ENCODE measurements around the gene ACTBL2. TPM values are rescaled to one million over a fixed set of nuclear protein-coding genes. Genes with fewer than 3 reads are reported as not detected.

ACTBL2 gene
- total and polyA plus RNA-seq, 5 donors from 2014 or later, result not detected

DNA sequence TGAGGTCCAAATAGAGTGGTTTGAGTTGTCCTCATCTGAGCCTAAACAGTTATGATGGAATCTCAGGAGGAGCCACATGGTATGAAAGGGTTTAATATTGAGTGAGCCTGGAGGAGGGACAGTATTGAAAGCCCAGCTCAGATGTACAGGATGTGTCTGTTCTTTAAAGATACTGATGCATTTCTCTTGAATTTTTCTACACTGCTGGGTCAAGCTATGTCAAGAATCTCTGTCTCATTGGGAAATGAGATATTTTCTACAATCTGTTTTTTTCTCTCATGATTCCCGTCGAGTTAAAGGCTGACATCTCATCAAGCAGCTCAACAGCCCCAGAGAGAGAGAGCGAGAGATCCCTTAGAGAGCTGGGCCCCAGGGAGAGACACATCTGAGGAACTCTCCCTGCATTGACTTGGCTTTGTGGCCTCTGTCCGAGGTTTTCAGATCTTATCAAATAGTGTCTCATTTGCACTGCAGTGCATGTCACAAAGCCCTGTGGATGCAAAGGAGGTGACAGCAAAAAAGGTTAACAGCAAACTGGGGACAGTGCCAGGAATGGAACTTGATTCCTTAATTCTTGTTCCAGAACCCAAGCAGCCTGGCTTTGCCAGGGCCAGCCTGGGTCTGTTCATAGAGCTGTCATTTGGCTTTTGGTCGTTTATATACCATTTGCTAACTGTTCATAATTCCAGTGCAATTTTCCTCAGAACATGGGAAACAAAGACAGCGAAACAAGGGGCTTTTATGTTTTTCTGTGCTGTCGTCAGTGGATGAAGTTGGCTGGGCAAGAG is 19.0 kb upstream of the ACTBL2 start:
- no peak overlapping the region for H3K4me3 ChIP-seq (ENCODE audit: low read depth, low read length)
- no peaks in the 10 kb centered on the region for H3K36me3 ChIP-seq (ENCODE audit: control insufficient read depth, insufficient read depth, low read length)
- H3K9me3 Mint-ChIP-seq, result peaks cover 0 to 2% (median 0%) of the 10 kb centered on the region in 7 donors
- peak overlapping the region in 2 of 3 donors; percentile 16 to 21 for H3K27ac Mint-ChIP-seq
- H3K27me3 Mint-ChIP-seq, result peaks cover 7% of the 10 kb centered on the region
- H3K9me3 ChIP-seq (ENCODE audit: control insufficient read depth in 2 of 2, low read length in 2 of 2), result no peaks in the 10 kb centered on the region
- no peak overlapping the region for H3K4me3 Mint-ChIP-seq
- H3K36me3 Mint-ChIP-seq, result no peaks in the 10 kb centered on the region
- peaks cover 2 to 21% (median 5%) of the 10 kb centered on the region in 4 donors for H3K4me1 Mint-ChIP-seq
- H3K4me1 ChIP-seq (ENCODE audit: control insufficient read depth, insufficient read depth, low read length, poor library complexity, severe bottlenecking), result peaks cover 8% of the 10 kb centered on the region
- no peak overlapping the region for H3K27ac ChIP-seq (ENCODE audit: insufficient read depth, low read length, poor library complexity, severe bottlenecking)
- no peak for ATAC-seq (ENCODE audit: low read depth in 2 of 2)
- peaks cover 6% of the 10 kb centered on the region for H3K27me3 ChIP-seq (ENCODE audit: control insufficient read depth, insufficient read depth, low read length)
- DNase-seq, result no peak

GRCh38 chr5:57499262-57500050 is 16.8 kb upstream of the ACTBL2 start:
- Mint-ChIP-seq H3K9me3 (no peaks in the 10 kb centered on the region), H3K4me3 (peak overlapping the region; percentile 59 to 93 (median 78)), H3K4me1 (peaks cover 13 to 37% (median 21%) of the 10 kb centered on the region in 4 donors), H3K27ac (peak overlapping the region; percentile 35 to 61 (median 51)), H3K36me3 (no peaks in the 10 kb centered on the region), H3K27me3 (no peaks in the 10 kb centered on the region)
- Histone ChIP-seq H3K36me3 (ENCODE audit: control insufficient read depth, insufficient read depth, low read length) (no peaks in the 10 kb centered on the region), H3K4me3 (ENCODE audit: low read depth, low read length) (peak overlapping the region; percentile 86), H3K27me3 (ENCODE audit: control insufficient read depth, insufficient read depth, low read length) (peaks cover 3% of the 10 kb centered on the region), H3K4me1 (ENCODE audit: control insufficient read depth, insufficient read depth, low read length, poor library complexity, severe bottlenecking) (peaks cover 25% of the 10 kb centered on the region), H3K9me3 (ENCODE audit: control insufficient read depth in 2 of 2, low read length in 2 of 2) (no peaks in the 10 kb centered on the region), H3K27ac (ENCODE audit: insufficient read depth, low read length, poor library complexity, severe bottlenecking) (peak overlapping the region; percentile 19)
- peak in 1 of 2 donors; percentile 54 for ATAC-seq (ENCODE audit: low read depth in 2 of 2)
- DNase-seq, result peak in 2 of 3 donors; percentile 23 to 65

DNA sequence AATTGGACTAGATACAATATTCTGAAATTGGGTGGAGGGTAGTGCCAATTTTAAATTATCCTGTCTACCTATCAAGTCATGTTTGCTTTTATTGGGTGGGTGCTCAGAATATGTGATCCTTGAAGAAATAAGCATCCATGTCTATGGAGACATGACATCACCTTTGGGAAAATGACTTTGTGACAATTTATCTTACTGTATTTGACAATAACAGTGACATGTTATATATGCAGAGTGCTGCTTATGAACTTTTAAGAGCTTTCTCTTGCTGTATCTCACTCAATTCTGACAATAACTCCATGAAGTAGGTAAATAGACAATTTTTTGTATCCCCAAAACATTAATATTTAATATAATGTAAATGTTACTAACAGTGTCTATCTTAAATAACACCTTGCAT is 15.1 kb upstream of the ACTBL2 start:
- Histone ChIP-seq H3K4me1 (ENCODE audit: control insufficient read depth, insufficient read depth, low read length, poor library complexity, severe bottlenecking) (peaks cover 27% of the 10 kb centered on the region), H3K9me3 (ENCODE audit: control insufficient read depth in 2 of 2, low read length in 2 of 2) (no peaks in the 10 kb centered on the region), H3K4me3 (ENCODE audit: low read depth, low read length) (no peak overlapping the region), H3K36me3 (ENCODE audit: control insufficient read depth, insufficient read depth, low read length) (no peaks in the 10 kb centered on the region), H3K27me3 (ENCODE audit: control insufficient read depth, insufficient read depth, low read length) (peaks cover 2% of the 10 kb centered on the region), H3K27ac (ENCODE audit: insufficient read depth, low read length, poor library complexity, severe bottlenecking) (no peak overlapping the region)
- DNase-seq (no peak), ATAC-seq (ENCODE audit: low read depth in 2 of 2) (no peak)
- no peaks in the 10 kb centered on the region for H3K36me3 Mint-ChIP-seq
- no peak overlapping the region for H3K4me3 Mint-ChIP-seq
- peaks cover 19 to 48% (median 26%) of the 10 kb centered on the region in 4 donors for H3K4me1 Mint-ChIP-seq
- H3K27ac Mint-ChIP-seq, result no peak overlapping the region
- H3K27me3 Mint-ChIP-seq, result no peaks in the 10 kb centered on the region
- no peaks in the 10 kb centered on the region for H3K9me3 Mint-ChIP-seq

DNA sequence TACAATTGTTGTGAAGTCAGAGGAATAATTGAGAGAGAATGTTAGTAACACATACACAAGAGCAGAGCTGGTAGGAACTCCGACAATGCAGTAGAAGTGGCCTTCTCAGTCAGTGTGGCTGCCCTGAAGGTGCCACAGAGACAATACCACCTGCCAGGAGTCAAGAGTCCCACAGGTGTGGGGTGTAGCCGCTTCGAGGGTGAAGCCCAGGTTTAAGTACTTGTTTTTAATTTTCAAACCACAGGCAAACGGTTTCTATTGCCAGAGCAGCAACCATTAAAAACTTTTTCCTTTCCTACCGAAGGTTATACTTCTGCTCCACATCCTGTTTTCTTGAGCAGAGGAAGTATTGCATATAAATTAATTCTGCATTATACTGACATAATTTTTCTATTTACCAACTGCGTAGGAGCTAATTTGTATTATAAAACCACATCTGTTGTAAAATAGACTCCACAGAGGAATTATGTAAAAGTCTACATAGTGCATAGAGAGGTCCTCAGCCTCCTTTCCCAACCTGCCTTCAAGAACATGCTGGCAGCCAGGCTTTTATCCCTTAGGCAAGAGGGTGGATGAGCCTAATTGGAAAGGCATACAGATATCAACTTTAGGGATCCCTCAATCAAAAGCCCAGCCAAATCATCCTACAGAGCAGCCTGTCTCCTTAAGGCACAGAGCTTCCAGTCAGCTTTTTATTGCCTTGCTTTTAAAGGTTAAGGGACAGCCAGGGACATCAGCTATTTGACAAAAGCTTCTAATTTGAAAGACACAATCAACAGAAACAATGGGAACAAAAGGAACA is 12.9 kb upstream of the ACTBL2 start:
- H3K4me3 ChIP-seq (ENCODE audit: low read depth, low read length), result peak overlapping the region; percentile 56
- H3K9me3 Mint-ChIP-seq, result peaks cover 0 to 1% (median 0%) of the 10 kb centered on the region in 7 donors

DNA sequence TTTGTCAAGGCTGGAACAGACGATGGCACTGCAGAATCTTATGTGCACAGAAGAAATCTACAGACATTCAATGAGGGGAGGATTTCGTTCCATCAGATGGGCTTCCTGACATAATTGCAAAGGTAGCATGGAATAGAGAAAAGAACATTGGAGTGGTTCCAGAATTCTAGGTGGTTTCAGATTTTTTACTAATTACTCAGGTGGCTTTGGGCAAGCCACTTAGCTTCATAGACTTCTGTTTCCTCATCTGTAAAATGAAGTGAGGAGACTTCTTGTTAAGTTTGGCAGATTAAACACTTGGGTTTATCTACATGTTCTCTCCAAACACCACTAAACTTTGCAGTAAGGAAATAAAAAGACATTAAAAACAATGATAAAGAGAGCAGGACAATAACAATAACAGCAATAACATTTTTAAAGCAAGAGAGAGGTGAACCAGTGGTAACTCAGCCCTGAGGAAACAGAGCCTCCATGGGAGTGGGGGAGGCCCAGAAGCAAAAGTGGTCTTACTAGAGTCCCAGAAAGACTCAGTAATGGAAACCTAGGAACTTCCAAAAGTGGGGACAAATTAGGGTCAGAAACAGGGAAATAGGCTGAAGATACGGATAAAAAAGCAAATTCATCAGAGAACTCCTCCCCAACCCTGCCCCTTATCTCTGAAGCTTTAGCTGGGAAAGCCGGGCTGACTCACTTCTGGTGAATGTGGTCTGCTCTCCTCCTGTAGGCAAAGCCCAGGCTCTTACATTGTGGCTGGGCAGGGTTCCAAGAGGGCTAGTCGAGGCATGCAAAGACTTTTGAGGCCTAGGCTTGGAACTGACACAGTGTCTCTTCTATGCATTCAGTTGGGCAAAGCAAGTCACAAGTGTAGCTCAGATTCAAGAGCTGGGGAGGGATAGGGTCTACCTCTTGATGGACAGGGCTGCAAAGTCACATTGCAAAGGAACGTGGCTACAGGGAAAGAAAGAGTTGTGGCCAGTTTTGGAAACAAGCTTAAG is 11.8 kb upstream of the ACTBL2 start:
- ATAC-seq (ENCODE audit: low read depth in 2 of 2), result peak in 1 of 2 donors; percentile 33
- no peaks in the 10 kb centered on the region for H3K36me3 ChIP-seq (ENCODE audit: control insufficient read depth, insufficient read depth, low read length)
- no peaks in the 10 kb centered on the region for H3K9me3 ChIP-seq (ENCODE audit: control insufficient read depth in 2 of 2, low read length in 2 of 2)
- peaks cover 19 to 41% (median 26%) of the 10 kb centered on the region in 4 donors for H3K4me1 Mint-ChIP-seq
- peaks cover 24% of the 10 kb centered on the region for H3K4me1 ChIP-seq (ENCODE audit: control insufficient read depth, insufficient read depth, low read length, poor library complexity, severe bottlenecking)
- H3K27me3 Mint-ChIP-seq, result no peaks in the 10 kb centered on the region
- no peak overlapping the region for H3K27ac ChIP-seq (ENCODE audit: insufficient read depth, low read length, poor library complexity, severe bottlenecking)
- peak overlapping the region in 1 of 4 donors; percentile 59 for H3K4me3 Mint-ChIP-seq
- H3K4me3 ChIP-seq (ENCODE audit: low read depth, low read length), result peak overlapping the region; percentile 56
- peak overlapping the region; percentile 77 to 96 (median 94) for H3K27ac Mint-ChIP-seq
- no peaks in the 10 kb centered on the region for H3K36me3 Mint-ChIP-seq
- peaks cover 4% of the 10 kb centered on the region for H3K27me3 ChIP-seq (ENCODE audit: control insufficient read depth, insufficient read depth, low read length)
- H3K9me3 Mint-ChIP-seq, result peaks cover 0 to 2% (median 0%) of the 10 kb centered on the region in 7 donors
- no peak for DNase-seq

More for the DNA sequence above, 12.9 kb upstream of the ACTBL2 start:
- peaks cover 19 to 48% (median 26%) of the 10 kb centered on the region in 4 donors for H3K4me1 Mint-ChIP-seq
- DNase-seq (peak in 2 of 3 donors; percentile 8 to 60), ATAC-seq (ENCODE audit: low read depth in 2 of 2) (peak; percentile 39 to 43)
- Histone ChIP-seq H3K27ac (ENCODE audit: insufficient read depth, low read length, poor library complexity, severe bottlenecking) (no peak overlapping the region), H3K36me3 (ENCODE audit: control insufficient read depth, insufficient read depth, low read length) (no peaks in the 10 kb centered on the region), H3K4me1 (ENCODE audit: control insufficient read depth, insufficient read depth, low read length, poor library complexity, severe bottlenecking) (peaks cover 27% of the 10 kb centered on the region), H3K27me3 (ENCODE audit: control insufficient read depth, insufficient read depth, low read length) (peaks cover 4% of the 10 kb centered on the region), H3K9me3 (ENCODE audit: control insufficient read depth in 2 of 2, low read length in 2 of 2) (no peaks in the 10 kb centered on the region)
- peak overlapping the region; percentile 32 to 94 (median 77) for H3K27ac Mint-ChIP-seq
- no peaks in the 10 kb centered on the region for H3K27me3 Mint-ChIP-seq
- H3K4me3 Mint-ChIP-seq, result peak overlapping the region; percentile 0 to 59 (median 22)
- H3K36me3 Mint-ChIP-seq, result no peaks in the 10 kb centered on the region

DNA sequence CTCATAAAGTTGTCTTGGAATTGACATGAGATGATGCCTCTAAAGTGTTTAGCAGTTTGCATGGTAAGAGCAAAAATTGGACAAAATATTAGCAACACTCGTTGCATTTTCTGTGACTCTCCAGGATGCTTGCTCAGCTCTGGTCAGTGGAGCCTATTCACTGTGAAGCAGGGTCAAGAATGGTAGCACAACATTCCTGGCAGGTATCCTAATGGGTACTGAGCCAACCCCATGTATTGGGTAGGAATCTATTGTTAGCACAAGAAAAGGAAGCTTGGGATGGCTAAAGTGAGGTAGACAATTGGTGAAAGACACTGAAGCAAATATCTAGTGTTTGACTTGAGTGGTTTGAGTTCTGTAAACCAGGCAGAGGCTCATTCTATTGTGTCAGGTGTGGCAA is 10.4 kb upstream of the ACTBL2 start:
- H3K36me3 Mint-ChIP-seq, result no peaks in the 10 kb centered on the region
- H3K27me3 Mint-ChIP-seq, result no peaks in the 10 kb centered on the region
- H3K4me3 Mint-ChIP-seq, result no peak overlapping the region
- H3K27me3 ChIP-seq (ENCODE audit: control insufficient read depth, insufficient read depth, low read length), result peaks cover 4% of the 10 kb centered on the region
- DNase-seq (no peak), ATAC-seq (ENCODE audit: low read depth in 2 of 2) (no peak)
- H3K4me3 ChIP-seq (ENCODE audit: low read depth, low read length), result no peak overlapping the region
- no peaks in the 10 kb centered on the region for H3K36me3 ChIP-seq (ENCODE audit: control insufficient read depth, insufficient read depth, low read length)
- no peaks in the 10 kb centered on the region for H3K9me3 ChIP-seq (ENCODE audit: control insufficient read depth in 2 of 2, low read length in 2 of 2)
- no peak overlapping the region for H3K27ac ChIP-seq (ENCODE audit: insufficient read depth, low read length, poor library complexity, severe bottlenecking)
- H3K9me3 Mint-ChIP-seq, result peaks cover 0 to 2% (median 0%) of the 10 kb centered on the region in 7 donors
- peaks cover 19% of the 10 kb centered on the region for H3K4me1 ChIP-seq (ENCODE audit: control insufficient read depth, insufficient read depth, low read length, poor library complexity, severe bottlenecking)
- H3K27ac Mint-ChIP-seq, result peak overlapping the region in 1 of 3 donors; percentile 45
- peaks cover 19 to 27% (median 21%) of the 10 kb centered on the region in 4 donors for H3K4me1 Mint-ChIP-seq

All from CD4-positive, CD25-positive, alpha-beta regulatory T cell (primary cell).